Activated naive CD8-positive, alpha-beta T cell treated with anti-CD3 and anti-CD28 coated beads, Interleukin-2, amount 50 U/mL, for 16 hours (primary cell): ENCODE results near the gene AK4.

ENCODE experiments used
- DNase-seq: peaks from one replicate; pipeline ENCODE4 v3.0.0-alpha.2; 2020; ENCODE audit warnings: low read depth, low spot score

AK4 gene

GRCh38 chr1:65247419-65248359 is 99.7 kb downstream of the AK4 start:
- DNase-seq = no peak

GRCh38 chr1:65250826-65251225 is 102.8 kb downstream of the AK4 start:
- no peak for DNase-seq

- no peak for DNase-seq
Observed at GRCh38 chr1:65253800-65254319, 105.9 kb downstream of the AK4 start.

GRCh38 chr1:65254320-65255034 is 106.5 kb downstream of the AK4 start:
- peak; percentile 69 for DNase-seq

- DNase-seq = no peak
Observed at GRCh38 chr1:65255035-65255655, 107.1 kb downstream of the AK4 start.

GRCh38 chr1:65255656-65256050 is 107.7 kb downstream of the AK4 start:
- DNase-seq = no peak

DNA sequence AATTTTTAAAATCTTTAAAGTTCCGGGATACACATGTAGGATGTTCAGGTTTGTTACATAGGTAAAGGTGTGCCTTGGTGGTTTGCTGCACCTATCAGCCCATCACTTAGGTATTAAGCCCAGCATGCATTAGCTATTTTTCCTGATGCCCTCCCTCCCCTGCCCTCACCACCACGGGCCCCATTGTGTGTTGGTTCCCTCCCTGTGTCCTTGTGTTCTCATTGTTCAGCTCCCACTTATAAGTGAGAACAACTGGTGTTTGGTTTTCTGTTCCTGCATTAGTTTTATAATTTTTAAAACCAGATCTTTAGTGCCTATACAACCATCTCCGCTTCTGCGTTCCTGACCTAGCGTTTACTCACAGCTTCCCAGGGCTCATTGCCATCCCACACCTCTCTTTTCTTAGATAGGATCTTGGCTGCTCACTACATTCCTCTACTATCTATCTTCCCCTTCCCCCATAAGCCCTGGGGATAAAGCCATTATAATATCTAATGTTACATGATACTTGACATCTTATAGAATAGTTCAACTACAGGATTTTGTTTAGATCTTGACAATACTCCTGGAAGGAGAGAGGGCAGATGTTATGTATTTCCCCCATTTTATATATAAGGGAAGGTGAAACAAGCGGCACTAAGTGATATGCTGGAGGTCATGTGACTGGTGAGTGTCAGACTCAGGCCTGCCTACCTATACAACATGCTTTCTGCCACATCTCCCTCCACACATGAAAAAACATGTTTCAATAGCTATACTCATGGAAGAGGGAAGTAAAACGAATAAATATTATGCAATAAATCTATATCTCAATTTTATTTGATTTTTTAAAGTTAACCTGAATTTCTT is 109.1 kb downstream of the AK4 start:
- no peak for DNase-seq

- no peak for DNase-seq
Observed at GRCh38 chr1:65258106-65258505, 110.1 kb downstream of the AK4 start.

GRCh38 chr1:65259816-65260215 is 111.8 kb downstream of the AK4 start:
- no peak for DNase-seq

- DNase-seq = no peak
Observed at GRCh38 chr1:65260851-65261473, 113.0 kb downstream of the AK4 start.

GRCh38 chr1:65263286-65263685 is 115.3 kb downstream of the AK4 start:
- DNase-seq = no peak

DNA sequence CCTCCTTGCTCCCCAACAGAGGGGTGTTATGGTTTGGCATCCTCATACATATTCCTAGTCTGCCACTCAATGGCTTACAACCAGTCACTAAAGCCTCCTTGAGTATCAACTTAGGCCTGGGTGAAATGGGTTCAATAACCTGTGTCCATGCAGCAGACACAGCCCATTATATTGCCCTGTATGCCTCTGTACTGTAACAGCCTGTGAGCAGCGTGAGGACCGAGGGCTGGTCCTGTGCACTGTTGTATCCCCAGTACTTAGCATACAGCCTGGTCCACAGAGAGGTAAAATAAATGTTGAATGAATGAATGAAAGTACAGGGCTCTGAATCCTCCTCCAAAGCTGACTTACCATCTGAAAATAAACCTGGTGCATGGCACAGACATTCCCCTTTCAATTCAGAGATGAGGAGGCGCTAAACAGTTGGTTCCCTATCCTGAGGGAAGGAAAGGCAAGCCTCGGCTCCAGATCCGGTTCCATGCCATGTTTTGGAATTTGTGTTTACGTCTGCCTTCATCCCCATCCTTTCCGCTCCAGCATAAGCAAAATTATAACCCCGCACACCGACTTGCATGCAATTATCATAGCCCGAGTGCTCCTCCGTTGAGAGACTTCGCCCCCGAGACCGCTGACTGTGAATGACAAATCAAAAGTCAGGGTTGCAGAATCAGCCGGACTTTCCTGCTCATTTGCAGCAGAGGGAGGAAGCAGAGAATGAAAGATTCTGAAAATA is 116.4 kb downstream of the AK4 start:
- DNase-seq = no peak

DNA sequence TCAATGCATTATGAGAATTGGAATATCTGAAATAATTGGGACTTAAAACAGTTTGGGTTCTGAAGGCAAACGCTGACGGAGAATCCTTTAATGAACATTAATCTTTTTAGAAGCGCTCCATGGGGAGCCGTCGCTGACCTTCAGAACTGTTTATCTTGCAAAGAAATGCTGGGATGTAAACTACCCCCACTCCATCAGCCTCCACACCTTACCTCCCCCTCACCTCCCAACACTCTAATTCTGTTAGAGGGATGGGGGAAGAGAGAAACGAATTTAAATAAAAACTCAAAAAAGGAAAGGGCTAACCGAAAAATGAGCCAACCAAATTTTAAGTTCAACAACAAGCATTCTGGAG is 117.3 kb downstream of the AK4 start:
- DNase-seq = no peak

- DNase-seq = no peak
Observed at GRCh38 chr1:65265651-65266351, 117.8 kb downstream of the AK4 start.

- no peak for DNase-seq
Observed at GRCh38 chr1:65266476-65266875, 118.5 kb downstream of the AK4 start.

- no peak for DNase-seq
Observed at GRCh38 chr1:65267271-65267670, 119.3 kb downstream of the AK4 start.

DNA sequence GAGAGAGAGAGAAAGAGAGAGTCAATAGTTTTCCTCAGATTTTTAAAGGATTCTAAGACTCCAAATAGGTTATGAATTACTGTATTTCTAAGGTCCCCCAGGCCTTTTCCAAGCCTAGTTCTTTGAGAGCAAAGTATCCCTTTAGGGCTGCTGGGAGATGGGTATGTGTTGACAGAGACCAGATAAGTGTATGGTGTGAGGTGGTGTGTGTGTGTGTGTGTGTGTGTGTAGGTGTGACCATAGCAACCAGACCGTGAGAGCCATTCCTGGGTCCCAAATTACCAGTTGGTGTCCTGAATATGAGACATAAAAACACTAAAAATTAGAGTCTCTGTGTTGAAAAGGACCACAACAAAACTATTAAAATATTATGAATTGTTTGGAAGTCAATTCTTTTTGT is 119.7 kb downstream of the AK4 start:
- no peak for DNase-seq

DNA sequence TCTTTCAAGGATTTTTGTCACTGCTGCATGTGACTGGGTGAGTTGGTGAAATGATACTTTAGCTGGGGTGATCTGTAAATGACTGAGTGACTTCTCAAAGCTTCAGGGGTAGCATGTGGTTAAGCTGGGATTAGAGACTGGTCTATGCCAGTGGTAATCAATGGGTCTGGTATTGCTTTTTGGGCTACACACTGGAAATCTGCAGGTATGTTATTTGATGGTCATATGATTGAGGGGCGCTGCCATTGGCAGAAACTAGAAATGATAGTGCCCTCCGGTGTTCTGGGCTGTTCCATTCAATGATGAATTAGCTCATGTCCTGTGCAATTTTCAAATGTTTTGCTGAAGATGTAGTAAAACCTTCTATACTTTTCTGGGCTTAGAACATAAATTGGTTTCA is 121.6 kb downstream of the AK4 start:
- DNase-seq = no peak

DNA sequence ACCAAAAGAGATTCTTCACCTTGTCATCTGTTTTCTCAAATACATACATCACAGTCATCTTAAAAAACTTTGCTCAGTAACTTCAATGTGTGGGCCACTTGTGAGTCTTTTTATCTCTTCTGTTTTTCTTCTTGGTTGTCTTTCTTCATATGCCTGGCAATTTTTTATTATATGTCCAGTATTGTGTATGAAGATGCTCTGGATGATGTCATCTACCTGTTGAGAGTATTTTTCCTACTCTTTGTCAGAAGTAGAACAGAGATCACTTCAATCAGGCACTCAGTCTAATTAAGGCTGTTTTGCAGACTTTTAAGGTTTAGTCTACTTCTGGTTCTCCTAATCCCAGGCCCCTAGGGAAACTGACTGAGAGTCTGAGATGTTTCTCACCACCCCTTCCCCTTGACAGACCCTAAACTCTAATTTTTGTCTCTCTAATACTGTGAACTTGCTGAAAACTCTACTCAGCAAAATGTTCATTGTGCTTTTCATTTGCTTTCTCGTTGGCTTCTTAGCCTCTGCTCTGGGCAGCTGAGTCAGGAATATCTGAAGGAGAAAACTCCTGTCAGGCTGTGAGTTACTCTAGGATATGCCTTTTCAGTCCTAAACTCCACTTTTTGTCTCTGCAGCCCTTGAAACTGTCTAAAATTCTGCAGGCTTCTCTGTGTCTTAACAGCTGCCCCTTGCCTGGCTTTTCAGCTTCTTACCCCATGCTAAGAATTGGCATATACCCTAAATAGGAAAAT is 128.4 kb downstream of the AK4 start:
- no peak for DNase-seq
